ENCODE measurements around the gene ITPR2.

Gene ITPR2

DNA sequence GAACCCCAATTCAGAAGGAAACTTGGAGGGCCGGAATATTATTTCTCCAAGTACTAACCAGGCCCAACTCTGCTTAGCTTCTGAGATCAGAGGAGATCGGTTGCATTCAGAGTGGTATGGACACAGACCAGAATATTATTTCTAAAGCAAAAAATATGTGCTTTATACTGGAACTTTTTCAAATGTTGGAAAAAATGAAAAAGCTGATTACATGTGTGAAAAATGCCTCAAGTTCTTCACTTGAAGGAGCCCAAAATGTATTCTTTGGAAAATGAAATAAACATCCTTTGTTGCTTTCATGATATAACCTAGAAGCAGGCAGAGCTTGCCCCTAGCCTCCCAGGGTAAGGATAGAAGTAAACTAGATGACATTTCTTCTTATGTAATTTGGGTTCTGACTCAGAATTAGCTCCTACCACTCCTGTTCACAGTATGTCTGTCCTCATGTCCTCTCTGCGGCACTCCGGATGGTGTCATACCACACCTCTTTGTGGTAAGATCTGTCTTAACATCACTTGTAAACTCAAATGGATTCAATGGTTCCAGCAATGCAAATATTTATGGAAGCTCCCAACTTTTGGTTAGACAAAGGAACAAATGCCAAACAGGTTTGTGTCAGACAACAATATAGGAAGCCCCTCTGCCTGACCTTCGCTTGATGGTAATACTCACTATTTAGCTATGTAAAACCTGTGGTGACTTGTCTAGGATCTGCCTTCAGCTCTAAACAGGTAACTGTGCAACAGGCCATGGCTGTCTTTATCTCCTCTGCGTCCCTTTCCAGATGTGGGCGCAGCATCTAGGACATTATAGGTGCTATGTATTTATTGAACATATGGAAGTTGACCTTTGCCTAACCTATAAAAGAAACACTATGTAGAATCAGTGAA is 459.1 kb downstream of the ITPR2 start:
- DNase-seq, result no peak

DNA sequence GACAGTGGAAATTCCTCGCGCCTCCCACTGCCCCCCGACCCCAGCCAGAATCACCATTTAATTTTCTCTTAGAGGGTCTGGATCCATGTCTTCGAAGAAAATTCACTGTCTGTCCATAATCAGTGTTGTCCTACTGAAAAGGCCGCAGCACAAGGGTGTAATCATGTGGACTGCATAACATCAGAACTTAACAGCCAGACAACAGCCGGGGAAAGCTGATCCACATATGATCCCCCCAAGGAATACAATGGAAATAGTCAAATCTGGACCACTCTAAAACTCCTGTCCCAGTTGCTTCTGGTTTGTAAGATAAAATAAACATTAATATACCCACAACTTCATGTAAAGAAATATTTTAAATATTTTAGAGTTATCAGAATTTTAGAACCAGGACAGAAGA is 460.1 kb downstream of the ITPR2 start:
- DNase-seq, result no peak

DNA sequence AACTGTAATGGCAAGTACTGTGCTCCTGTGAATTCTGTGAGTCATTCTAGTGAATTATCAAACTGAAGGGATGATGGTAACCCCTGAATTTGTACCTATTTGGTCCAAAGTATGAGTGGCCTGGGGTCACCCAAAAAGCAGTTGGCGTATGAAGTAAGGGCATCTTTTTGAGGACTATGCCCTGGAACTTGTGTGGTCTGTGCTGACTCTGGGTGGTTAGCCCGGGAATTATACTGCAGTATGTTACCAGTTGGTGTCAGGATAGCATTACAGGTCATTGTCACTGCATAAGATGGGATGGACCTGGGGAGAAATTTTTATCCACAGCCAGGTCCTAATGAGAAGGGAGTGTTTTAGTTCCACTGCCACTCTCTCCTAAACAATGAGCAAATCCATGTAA is 462.9 kb downstream of the ITPR2 start:
- no peak for DNase-seq

DNA sequence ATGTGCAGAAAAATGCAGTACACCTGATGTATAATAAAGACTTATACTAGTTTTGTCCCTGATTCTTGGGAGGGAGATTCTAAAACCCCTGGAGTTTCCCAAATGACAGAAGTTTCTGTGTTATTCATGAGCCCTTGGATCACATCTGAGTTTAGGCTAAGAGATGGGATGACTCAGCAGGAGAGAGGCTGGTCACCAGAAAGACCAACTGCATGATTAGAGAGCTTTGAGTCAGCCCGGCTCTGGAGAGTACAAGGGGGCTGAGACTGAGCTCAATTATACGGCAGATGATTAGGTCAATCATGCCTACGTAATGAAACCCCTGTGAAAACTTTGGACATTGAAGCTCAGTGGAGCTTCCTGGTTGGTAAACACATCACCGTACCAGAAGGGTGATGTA is 463.4 kb downstream of the ITPR2 start:
- DNase-seq, result no peak

DNA sequence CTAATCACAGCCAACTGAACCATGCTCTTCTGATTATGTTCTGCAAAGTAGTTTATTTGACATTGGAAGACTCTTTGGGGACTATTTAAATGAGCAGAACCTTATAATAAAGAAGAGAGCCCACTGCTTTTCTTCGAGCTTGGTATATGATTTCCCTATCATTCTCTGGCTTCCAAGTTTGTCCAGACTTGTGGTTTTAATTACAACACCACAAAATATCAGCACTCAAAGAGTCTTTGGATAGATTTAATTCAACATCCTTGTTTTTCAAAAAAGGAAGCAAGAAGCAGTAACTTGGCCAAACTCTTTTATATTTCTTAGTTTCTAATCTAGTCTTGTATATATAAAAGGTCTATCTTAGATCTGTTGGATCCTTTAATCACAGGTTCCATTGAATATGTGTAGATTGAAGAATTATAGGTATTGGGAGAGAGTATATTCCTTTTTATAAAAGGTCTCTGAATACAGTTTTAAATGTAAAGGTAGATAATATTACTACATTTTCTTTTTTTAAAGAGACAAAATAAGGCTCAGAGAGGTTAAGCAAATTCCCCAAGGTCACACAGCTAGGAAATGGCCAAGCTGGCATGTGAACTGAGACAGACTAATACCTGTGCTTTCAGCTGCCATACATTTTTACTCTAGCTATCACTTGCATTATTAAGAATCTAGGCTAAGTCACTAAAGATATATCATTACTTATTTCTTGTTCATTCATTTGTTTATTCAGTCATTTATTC is 464.8 kb downstream of the ITPR2 start:
- DNase-seq, result no peak

DNA sequence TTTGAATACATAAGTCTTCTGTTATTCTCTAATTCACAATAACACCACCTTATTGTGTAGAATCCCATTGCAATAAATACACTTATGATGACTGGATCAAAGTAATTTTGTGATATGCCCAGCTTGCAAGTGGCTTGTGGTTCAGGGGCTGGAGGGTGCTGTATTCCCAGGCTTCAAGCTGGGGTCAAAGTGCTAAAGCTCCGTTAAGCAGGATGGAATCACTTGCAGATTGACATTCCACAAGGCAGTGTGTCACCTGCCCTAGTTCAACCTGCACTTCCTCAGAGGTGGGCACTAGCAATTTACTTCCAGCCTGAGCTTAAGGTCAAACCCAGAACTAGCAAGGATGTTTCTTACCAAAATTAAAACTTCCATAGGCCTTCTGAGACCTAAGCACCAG is 471.0 kb downstream of the ITPR2 start:
- DNase-seq, result no peak

DNA sequence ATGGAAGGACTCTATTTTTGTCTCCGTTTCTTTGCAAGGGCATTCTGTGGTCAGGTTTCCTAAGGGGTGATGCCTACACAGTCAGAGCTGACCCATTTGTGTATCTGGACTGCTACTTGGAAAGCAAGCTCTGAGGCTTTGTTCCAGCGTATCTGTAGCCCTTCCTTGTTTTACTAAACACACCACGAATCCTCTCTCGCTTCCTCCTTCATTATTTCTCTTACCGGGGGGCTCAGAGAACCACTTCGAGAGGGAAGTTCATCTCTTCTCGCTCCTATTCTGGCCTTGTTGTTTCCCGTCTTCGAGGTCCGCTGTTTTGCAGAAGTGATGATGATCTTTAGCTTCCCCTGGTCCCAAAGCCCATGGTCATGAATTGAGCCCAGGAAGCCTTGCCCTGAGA is 472.9 kb downstream of the ITPR2 start:
- DNase-seq, result no peak

DNA sequence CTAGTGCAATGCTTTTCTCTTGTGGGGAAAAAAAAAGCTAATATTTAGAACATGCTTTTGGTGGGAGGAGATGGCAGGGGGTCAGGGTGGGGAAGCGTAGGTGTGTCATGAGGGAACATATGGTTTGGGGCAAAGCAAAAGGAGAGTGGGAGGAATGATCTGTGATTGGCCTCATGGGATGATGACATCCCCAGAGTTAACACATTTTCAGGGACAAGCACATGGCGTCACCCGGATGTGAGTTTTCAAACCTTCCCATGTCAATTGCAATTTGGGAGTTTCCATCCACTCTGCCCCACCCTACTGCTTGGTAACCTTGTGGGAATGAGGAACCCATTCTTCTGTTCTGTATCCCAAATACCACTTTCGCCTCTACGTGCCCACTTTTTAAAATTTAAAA is 473.4 kb downstream of the ITPR2 start:
- no peak for DNase-seq

DNA sequence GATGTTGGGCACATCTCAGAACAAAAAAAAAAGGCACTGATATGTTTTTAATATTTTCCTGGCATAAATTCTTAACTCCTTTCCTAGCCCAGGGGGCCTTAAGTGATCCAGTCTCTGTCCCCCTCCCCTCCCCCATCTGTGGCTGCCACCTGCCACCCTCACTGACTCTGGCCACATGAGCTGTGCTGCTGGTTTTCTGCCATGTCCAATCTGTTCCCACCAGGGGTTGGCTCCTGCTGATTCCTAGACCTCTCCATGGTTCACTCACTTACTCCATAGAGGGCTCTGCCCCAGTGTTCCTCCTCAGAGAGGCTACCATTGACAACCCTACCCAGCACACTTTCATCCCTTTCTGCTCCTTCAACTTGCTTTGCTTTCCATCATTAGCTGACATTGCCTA is 474.3 kb downstream of the ITPR2 start:
- DNase-seq, result no peak

DNA sequence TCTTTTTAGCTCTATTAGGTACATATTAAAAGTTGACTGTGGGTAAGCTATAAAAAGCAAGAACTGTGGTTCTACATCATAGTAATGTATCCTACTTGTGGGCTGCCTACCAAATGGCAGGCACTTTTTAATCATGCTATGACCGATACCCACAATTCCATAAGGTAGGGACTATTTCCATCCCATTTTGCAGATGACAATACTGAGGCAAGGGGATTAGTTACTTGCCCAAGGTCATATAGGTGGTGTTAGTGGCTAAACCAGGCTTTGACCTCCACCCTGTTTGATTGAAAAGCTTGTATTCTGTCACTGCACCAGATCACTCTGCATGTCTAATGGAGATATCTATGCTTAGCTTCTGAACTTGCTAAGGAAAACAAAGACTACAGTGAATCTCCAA is 485.7 kb downstream of the ITPR2 start:
- DNase-seq, result no peak

DNA sequence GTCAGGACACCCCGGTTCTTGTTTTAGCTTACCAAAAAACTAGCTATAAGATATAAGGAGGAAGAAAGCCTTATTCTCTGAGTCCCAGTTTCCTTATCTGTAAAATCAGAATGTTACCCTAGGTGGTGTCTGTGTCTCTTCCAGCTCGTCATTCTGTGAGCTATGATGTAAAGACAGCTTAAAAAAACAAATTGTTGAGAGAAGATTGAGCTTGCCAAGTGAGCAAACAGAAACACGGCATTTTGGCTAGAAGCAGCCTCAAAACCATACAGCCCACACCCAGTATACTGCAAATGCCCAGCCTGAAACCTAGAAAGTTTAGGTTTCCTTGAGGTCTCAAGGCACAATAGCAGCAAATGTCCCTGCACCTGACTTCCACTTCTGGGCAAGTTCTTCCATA is 486.3 kb downstream of the ITPR2 start:
- DNase-seq, result no peak

DNA sequence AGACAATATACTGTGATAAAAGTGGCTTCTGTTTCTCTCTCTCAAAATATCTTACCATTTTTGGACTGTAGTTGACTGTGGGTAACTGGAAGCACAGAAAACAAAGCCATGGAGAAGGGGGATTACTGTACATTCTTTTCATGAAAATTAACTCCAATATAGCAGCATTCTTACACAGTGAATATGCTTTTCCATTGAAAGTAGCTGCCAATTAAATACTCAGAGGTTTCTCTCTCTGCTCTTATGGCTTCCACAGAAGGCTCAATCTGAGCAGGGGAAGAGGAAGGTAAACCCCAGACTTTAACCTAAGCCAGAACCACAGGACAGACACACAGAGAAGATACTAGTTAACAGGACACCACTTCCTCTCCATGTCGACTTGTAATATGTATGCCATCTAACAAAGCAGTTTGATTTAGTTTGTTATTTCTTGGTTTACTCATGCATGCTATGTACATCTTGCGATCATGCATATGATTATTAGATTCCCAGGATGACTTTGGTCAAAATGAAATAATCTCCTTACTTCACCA is 487.5 kb downstream of the ITPR2 start:
- DNase-seq, result no peak

DNA sequence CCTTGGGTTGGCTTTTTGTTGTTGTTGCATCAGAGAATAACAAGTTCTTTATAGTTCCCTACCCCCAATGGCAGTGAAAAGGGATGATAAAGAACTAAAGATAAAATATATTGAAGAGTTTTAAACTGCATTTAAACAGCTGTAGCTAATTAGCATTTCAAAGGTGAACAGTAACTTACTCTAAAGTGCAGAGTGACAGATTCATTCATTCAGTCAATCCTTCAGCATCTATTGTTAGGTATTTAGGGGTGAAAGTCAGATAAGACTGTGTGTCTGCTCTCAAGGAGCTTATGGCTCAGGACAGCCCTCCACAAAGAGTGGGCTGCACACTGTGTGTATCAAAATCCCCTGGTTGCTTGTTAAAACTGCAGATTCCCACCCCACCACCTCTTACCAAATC is 491.5 kb downstream of the ITPR2 start:
- DNase-seq, result no peak

DNA sequence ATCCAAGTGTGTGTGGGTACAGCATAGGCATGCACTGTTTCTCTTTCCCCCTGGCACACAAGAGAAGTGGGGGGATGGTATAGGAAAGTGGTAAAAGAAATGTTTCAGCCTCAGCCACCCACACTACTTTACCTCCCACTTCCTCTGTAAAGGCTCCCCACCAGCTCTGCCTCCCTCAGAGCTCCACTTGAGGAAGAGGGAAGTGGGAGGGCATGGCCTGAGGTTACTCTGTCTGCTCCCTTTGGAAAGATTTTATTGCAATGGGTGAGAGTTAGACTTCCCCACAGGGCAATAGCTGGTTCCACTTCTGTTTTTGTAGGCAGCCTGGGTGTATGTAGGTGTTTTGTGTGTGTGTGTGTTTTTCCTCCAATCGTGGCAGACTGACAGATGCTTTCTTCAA is 492.3 kb downstream of the ITPR2 start:
- DNase-seq, result no peak

DNA sequence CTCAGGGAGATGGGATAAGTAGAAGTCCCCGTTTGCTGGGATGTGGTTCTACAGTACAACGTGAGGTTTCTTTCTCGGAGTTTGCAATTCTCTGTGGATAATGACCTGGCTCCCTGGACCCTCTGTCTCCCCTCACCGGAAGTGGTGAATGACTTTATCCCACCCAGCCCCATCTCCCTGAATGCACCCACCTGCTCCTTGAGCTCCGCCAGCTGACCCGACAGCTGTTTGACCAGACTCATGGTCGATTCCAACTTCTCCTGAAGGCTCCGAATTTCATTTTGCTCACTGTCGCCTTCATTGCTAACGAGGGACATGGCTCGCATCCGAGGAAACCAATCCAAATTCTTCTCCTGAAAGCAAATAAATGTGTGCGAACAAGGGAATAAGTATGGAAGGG is 493.0 kb downstream of the ITPR2 start:
- DNase-seq, result no peak

DNA sequence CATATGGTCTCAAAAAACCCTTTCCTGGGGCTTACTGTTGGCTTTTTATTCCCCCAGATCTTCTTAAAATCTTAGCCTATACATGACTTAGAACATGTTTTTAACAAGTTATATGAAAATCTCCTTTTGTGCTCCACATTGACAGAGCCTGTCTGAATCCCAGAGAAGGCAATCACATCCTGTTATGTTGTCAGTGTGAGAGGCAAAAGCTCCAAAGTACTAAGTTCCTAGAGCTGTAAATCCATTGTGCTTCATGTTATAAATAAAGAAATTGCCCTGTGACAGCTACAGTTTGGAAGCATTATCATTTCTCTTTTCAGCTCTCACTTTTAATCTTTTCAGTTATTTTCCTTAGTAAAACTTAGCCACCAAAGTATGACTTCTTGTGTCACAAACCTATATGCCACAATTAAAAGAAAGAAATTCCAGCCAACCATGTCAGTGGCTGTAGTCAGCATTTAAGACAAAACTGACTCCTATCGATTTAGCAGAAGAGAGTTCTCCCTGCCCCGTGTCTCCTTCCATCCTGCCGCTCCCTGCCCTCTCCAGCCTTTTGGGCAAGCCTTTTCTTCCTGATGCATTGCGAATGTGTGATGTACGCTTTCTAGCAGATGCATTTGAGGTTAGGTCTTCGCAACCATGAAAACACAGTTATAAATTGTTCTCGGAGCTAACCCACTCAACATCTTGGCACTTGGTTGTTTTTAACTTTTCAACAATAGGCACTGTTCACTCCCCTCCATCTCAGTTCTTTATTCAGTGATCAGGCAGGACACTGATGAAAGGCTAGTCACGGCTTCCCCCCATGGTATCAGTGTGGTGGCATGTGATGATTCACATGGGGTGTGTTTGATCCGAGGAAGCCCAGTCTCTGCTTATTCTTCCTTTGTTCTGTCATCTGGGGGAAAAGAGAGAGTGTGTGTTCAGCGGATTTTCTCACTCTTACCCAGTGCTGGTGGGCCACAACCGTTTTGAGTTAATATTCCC is 494.1 kb downstream of the ITPR2 start:
- DNase-seq, result no peak

DNA sequence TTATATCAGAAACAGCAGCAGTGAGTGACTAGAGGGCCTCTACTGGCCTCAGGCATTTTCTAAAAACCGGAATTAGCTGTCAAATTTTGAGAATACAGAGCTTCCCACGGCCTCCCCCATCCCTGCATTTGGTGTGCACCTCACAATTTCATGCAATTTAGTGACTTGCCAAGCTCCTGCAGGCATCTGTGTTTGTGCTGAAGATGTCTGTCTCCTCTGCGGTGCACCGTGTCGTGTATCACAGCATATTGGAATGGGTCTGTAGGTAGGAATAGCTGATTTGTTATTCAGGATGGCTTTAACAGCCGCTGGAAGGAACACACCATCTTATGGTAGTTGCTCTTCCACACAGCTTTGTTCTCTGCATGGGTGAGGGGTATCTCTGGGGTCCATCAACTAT is 497.3 kb downstream of the ITPR2 start:
- DNase-seq, result no peak

DNA sequence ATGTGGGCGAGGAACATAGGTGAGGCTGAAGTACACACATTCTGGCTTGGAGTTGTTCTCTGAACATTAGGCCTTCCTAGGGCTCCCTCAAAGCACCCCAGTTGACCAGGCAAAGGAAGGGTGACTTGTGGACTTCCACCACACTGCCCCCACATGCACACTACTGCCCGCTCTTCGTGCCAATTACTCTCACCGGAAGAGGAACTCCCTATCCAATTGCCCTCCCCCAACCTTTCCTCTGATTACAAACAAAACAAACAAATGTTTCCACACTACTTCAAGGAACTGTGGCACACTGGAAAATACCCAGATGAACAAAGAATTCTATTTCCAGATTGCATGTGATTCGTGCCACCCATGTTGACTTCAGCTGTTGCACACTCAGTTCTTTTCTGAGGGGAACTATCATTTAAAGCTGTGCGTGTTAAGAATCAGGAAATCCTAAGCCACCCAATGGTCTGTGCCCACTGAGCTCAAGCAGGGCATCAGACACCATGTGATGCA is 498.3 kb downstream of the ITPR2 start:
- no peak for DNase-seq

DNA sequence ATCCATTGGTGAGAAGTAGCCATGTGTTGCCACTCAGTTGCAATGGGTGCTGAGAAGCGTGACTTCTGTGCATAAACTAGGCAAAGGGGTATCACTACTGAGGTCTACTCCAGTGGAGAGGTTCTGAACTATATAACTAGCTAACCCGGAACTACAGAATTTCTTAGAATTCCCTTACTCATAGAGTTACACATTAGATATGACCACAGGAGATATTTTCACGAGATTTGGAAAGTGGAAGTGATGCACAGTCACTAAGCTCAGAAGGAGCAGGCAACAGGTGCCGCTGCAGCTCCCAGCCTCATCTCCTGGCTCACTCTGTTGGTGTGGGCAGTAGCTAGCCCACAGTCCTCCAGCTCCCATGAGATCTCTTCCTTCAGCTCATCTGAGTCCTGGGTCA is 501.0 kb downstream of the ITPR2 start:
- no peak for DNase-seq

DNA sequence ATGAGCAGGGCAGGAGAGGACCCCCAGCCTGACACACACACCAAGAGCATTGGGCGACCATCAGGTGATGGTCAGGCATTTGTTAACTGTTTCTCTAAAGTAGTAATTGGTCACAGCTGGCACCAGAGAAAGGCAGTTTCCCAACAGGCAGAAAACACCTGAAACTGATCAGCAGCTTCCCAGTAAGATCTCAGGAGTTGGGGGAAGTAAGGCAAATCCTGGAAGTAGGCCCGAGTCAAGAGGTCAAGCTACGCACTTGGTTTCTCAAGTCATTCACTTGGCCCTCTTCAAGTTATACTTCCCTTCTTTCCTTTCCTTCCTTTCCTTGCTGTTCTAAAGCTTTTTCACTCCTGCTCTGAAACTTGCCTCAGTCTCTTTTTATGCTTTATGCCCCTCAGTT is 501.9 kb downstream of the ITPR2 start:
- DNase-seq, result no peak

DNA sequence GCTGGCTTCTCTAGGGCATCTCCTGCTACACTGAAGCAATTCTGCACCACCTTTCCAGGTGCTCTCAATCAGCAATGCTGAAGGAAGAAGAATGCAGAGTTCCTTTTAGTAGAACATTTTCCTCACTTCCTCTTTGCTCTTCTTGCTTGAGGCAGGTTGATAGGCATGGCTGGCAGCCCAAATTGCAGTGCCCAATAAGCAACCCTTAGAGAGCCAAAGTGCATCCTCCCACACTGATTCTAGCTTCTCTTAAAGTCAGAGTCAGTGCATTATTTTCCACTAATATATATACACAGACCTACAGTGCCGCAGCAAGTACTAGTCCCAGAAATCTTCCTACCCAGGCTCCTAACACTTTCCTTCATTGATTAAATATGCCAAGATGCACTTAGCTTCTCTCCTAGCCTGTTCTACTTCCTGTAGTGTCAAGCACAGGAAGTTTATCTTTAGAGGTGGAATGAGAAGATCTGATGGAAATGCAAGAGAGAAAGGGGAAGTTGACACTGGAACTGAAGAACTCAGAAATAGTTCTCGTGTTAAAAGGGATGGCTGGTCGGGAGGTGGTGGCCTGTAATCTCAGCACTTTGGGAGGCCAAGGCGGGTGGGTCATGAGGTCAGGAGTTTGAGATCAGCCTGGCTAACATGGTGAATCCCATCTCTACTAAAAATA is 504.9 kb downstream of the ITPR2 start:
- DNase-seq, result no peak

DNA sequence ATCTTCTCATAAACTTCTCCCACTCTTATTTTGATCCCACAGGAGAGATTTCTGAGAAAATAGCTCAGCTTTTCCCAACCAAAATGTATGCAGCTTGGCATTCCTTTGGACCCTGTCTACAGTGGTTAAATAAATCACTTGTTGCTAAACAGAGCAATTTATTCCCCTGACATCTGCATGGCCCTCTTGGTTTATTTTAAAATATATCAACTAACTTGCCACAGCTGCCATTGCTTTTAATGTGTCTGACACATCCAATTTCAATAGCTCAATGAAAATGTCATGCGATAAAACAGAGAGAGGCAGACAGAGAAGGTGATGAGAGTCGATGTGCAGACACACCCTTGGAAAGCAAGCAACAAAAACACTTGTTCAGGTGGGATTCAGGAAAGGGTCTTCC is 509.3 kb downstream of the ITPR2 start:
- no peak for DNase-seq

Measured in NCI-H2171 treated with DMSO at 0.1 percent for 48 hours (cell line).